ENCODE data around the gene CEMIP. TPM values are rescaled to one million over a fixed set of nuclear protein-coding genes. Genes with fewer than 3 reads are reported as not detected.

The CEMIP gene
- polyA plus RNA-seq, 1 experiment = 221 TPM

GRCh38 chr15:80732818-80733217 is 46.4 kb upstream of the CEMIP start:
- no peak for DNase-seq (ENCODE audit: low read depth, low spot score)
- no peaks in the 10 kb centered on the region for H3K27me3 ChIP-seq (ENCODE audit: control insufficient read depth, insufficient read depth, low read length)
- TF ChIP-seq, protein P1, sequence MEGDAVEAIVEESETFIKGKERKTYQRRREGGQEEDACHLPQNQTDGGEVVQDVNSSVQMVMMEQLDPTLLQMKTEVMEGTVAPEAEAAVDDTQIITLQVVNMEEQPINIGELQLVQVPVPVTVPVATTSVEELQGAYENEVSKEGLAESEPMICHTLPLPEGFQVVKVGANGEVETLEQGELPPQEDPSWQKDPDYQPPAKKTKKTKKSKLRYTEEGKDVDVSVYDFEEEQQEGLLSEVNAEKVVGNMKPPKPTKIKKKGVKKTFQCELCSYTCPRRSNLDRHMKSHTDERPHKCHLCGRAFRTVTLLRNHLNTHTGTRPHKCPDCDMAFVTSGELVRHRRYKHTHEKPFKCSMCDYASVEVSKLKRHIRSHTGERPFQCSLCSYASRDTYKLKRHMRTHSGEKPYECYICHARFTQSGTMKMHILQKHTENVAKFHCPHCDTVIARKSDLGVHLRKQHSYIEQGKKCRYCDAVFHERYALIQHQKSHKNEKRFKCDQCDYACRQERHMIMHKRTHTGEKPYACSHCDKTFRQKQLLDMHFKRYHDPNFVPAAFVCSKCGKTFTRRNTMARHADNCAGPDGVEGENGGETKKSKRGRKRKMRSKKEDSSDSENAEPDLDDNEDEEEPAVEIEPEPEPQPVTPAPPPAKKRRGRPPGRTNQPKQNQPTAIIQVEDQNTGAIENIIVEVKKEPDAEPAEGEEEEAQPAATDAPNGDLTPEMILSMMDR (IDR thresholded peaks at IDR 0.05; ENCODE audit: low read depth, low read length) = no peak
- H3K27ac ChIP-seq (ENCODE audit: low read depth, low read length) = no peak overlapping the region
- no peaks in the 10 kb centered on the region for H3K9me3 ChIP-seq (ENCODE audit: control insufficient read depth, insufficient read depth, low read length)
- ChIA-PET CTCF (interaction anchor here (0.8 kb wide), 1 partner anchor 165 kb away, joined by 3 read pairs; no protein-coding TSS in a partner anchor), POLR2A (no interaction called here)
- H3K4me3 ChIP-seq (ENCODE audit: low read depth, low read length) = no peak overlapping the region

GRCh38 chr15:80733460-80733859 is 45.7 kb upstream of the CEMIP start:
- H3K9me3 ChIP-seq (ENCODE audit: control insufficient read depth, insufficient read depth, low read length) = no peaks in the 10 kb centered on the region
- no peak for DNase-seq (ENCODE audit: low read depth, low spot score)
- H3K27ac ChIP-seq (ENCODE audit: low read depth, low read length) = no peak overlapping the region
- H3K4me3 ChIP-seq (ENCODE audit: low read depth, low read length) = no peak overlapping the region
- ChIA-PET CTCF (interaction anchor here (2.7 kb wide), 1 partner anchor 46 kb away, joined by 7 read pairs; the partner anchor contains the start of gene CEMIP), POLR2A (no interaction called here)
- no peaks in the 10 kb centered on the region for H3K27me3 ChIP-seq (ENCODE audit: control insufficient read depth, insufficient read depth, low read length)
- TF ChIP-seq, protein P1 (IDR thresholded peaks at IDR 0.05; ENCODE audit: low read depth, low read length) = no peak

- Histone ChIP-seq H3K9me3 (ENCODE audit: control insufficient read depth, insufficient read depth, low read length) (no peaks in the 10 kb centered on the region), H3K27me3 (ENCODE audit: control insufficient read depth, insufficient read depth, low read length) (no peaks in the 10 kb centered on the region), H3K27ac (ENCODE audit: low read depth, low read length) (no peak overlapping the region), H3K4me3 (ENCODE audit: low read depth, low read length) (no peak overlapping the region)
- CTCF ChIA-PET = interaction anchor here (2.1 to 2.7 kb wide), 2 partner anchors 44 to 168 kb away, joined by 5 to 7 read pairs; partner anchors contain the start of gene CEMIP
- POLR2A ChIA-PET = no interaction called here
- no peak for DNase-seq (ENCODE audit: low read depth, low spot score)
- TF ChIP-seq, protein P1 (IDR thresholded peaks at IDR 0.05; ENCODE audit: low read depth, low read length) = no peak
Observed at GRCh38 chr15:80735344-80735743, 43.8 kb upstream of the CEMIP start.

DNA sequence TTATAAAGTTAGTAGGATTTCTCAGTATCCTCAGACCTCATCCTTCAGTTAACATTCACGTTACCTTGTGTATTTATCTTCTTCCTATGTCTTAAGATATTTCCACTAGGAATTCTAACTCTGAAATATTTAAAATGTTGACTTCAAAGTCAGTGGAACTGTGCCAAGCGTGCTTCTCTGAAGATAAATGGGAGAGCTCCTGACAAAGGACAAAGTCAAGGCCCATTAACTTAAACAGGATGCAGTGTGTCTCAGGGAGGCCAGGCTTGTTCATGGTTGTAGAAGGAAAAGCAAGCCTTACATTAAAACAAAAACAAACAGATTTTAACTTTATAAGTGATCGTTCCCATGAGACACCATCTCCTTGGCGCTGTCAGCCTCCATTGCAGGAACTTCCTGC is 42.6 kb upstream of the CEMIP start:
- H3K9me3 ChIP-seq (ENCODE audit: control insufficient read depth, insufficient read depth, low read length) = no peaks in the 10 kb centered on the region
- TF ChIP-seq, protein P1 (IDR thresholded peaks at IDR 0.05; ENCODE audit: low read depth, low read length) = no peak
- no peaks in the 10 kb centered on the region for H3K27me3 ChIP-seq (ENCODE audit: control insufficient read depth, insufficient read depth, low read length)
- ChIA-PET CTCF (interaction anchor here (0.6 to 2.1 kb wide), 2 partner anchors 117 to 169 kb away, joined by 3 to 5 read pairs; no protein-coding TSS in a partner anchor), POLR2A (no interaction called here)
- H3K27ac ChIP-seq (ENCODE audit: low read depth, low read length) = no peak overlapping the region
- H3K4me3 ChIP-seq (ENCODE audit: low read depth, low read length) = no peak overlapping the region
- DNase-seq (ENCODE audit: low read depth, low spot score) = no peak

GRCh38 chr15:80739919-80740318 is 39.3 kb upstream of the CEMIP start:
- Histone ChIP-seq H3K4me3 (ENCODE audit: low read depth, low read length) (no peak overlapping the region), H3K9me3 (ENCODE audit: control insufficient read depth, insufficient read depth, low read length) (no peaks in the 10 kb centered on the region), H3K27ac (ENCODE audit: low read depth, low read length) (no peak overlapping the region), H3K27me3 (ENCODE audit: control insufficient read depth, insufficient read depth, low read length) (no peaks in the 10 kb centered on the region)
- no peak for DNase-seq (ENCODE audit: low read depth, low spot score)
- CTCF ChIA-PET = no interaction called here
- TF ChIP-seq, protein P1 (IDR thresholded peaks at IDR 0.05; ENCODE audit: low read depth, low read length) = no peak
- POLR2A ChIA-PET = no interaction called here
